H1 (cell line): ENCODE measurements around the gene RABIF. TPM values are rescaled to one million over a fixed set of nuclear protein-coding genes. Genes with fewer than 3 reads are reported as not detected.

ENCODE experiments used
- CTCF ChIA-PET: fragments of 300-600 bp; sonication (Branson Sonifier 250); formaldehyde crosslinking; loops from one replicate; lab custom pipeline; 2021; ENCODE audit not compliant: partially characterized antibody; lab: Charles Lee
- POLR2A ChIA-PET: fragments of 300-600 bp; sonication (Branson Sonifier 250); formaldehyde crosslinking; loops from one replicate; lab custom pipeline; 2021; ENCODE audit warnings: inconsistent platforms; ENCODE audit not compliant: partially characterized antibody; lab: Charles Lee
- DNase-seq, 2 experiments: peaks; one replicate each; pipeline versions ENCODE4 v3.0.0 to v3.0.0-alpha.2; 2010 to 2022; ENCODE audit warnings: low spot score in 2 of 2, low read depth in 1 of 2, mixed read lengths in 1 of 2
- FAIRE-seq: peaks from 2 replicates; lab custom pipeline; 2011; peaks lifted over from hg19 to GRCh38; lab: Jason Lieb, UNC
- H2AFZ ChIP-seq: 2 replicates; pipeline ENCODE4 v1.8.1; 2012; ENCODE audit warnings: low read length, inconsistent platforms
- H2AK5ac ChIP-seq: 2 replicates; pipeline ENCODE4 v1.6.1; 2013; ENCODE audit warnings: low read depth, low read length
- H2BK120ac ChIP-seq: replicated peaks from 2 replicates; pipeline ENCODE3; 2013; ENCODE audit warnings: low read depth, low read length, inconsistent platforms
- H2BK12ac ChIP-seq: 2 replicates; pipeline ENCODE4 v1.6.1; 2013; ENCODE audit warnings: low read depth, low read length
- H2BK15ac ChIP-seq: 2 replicates; pipeline ENCODE4 v1.6.1; 2013; ENCODE audit warnings: low read length
- H2BK20ac ChIP-seq: 2 replicates; pipeline ENCODE4 v1.6.1; 2013; ENCODE audit warnings: low read length
- H2BK5ac ChIP-seq: 2 replicates; pipeline ENCODE4 v1.6.1; 2013; ENCODE audit warnings: low read depth, low read length
- H3K14ac ChIP-seq: 2 replicates; pipeline ENCODE4 v1.6.1; 2013; ENCODE audit warnings: inconsistent platforms; ENCODE audit not compliant: insufficient read length
- H3K18ac ChIP-seq: 2 replicates; pipeline ENCODE4 v1.6.1; 2013; ENCODE audit warnings: low read length; ENCODE audit errors: extremely low read depth
- H3K23ac ChIP-seq: 2 replicates; pipeline ENCODE4 v1.6.1; 2013; ENCODE audit warnings: inconsistent platforms; ENCODE audit not compliant: insufficient read length
- H3K23me2 ChIP-seq: 2 replicates; pipeline ENCODE4 v1.6.1; 2013; ENCODE audit warnings: low read depth, low read length
- H3K27ac ChIP-seq: 2 replicates; pipeline ENCODE4 v1.6.1; 2011; ENCODE audit warnings: low read depth, low read length, inconsistent platforms
- H3K27me3 ChIP-seq, 4 experiments: replicated peaks in 1 of 4; 1 replicate in 1 of 4; 2 replicates in 3 of 4; pipeline versions ENCODE4 v1.6.1 to v1.8.1; 2011 to 2013; ENCODE audit warnings: low read length in 3 of 4, mild to moderate bottlenecking in 3 of 4, inconsistent platforms in 2 of 4, mixed read lengths in 2 of 4, moderate library complexity in 1 of 4; ENCODE audit not compliant: control insufficient read depth in 3 of 4, insufficient read depth in 3 of 4; ENCODE audit errors: extremely low read depth in 1 of 4
- H3K36me3 ChIP-seq, 4 experiments: 2 replicates each; pipeline versions ENCODE4 v1.6.1 to v1.8.1; 2011 to 2013; ENCODE audit warnings: mild to moderate bottlenecking in 4 of 4, low read length in 3 of 4, moderate library complexity in 2 of 4, control low read depth in 1 of 4, inconsistent platforms in 1 of 4; ENCODE audit not compliant: insufficient read depth in 4 of 4, control insufficient read depth in 2 of 4
- H3K4ac ChIP-seq: replicated peaks from 2 replicates; pipeline ENCODE3; 2013; ENCODE audit warnings: low read length, low read depth, mixed read lengths, inconsistent platforms; ENCODE audit not compliant: insufficient read length
- H3K4me1 ChIP-seq, 4 experiments: replicated peaks in 1 of 4; 1 replicate in 1 of 4; 2 replicates in 3 of 4; pipeline versions ENCODE4 v1.6.1 to v1.8.1; 2011 to 2013; ENCODE audit warnings: low read length in 3 of 4, inconsistent platforms in 2 of 4, mixed read lengths in 1 of 4; ENCODE audit not compliant: insufficient read depth in 4 of 4, control insufficient read depth in 3 of 4
- H3K4me2 ChIP-seq, 2 experiments: 2 replicates each; pipeline versions ENCODE4 v1.6.1 to v1.8.1; 2011 to 2013; ENCODE audit warnings: low read depth in 2 of 2, low read length in 2 of 2, control low read depth in 1 of 2, inconsistent platforms in 1 of 2, mild to moderate bottlenecking in 1 of 2; ENCODE audit not compliant: insufficient read depth in 1 of 2
- H3K4me3 ChIP-seq, 4 experiments: fragments of 200-600, 300-600 bp in 1 of 4; sonication (generic), shearing (Covaris generic), sonication (Bioruptor Twin) in 1 of 4; 2 replicates each; pipeline versions ENCODE4 v1.5.1 to v1.8.1; 2011 to 2016; ENCODE audit warnings: low read length in 4 of 4, low read depth in 3 of 4, control low read depth in 2 of 4, inconsistent platforms in 2 of 4, mild to moderate bottlenecking in 2 of 4, mixed read lengths in 1 of 4, moderate library complexity in 1 of 4; ENCODE audit not compliant: insufficient read depth in 2 of 4; ENCODE audit errors: extremely low read depth in 1 of 4
- H3K56ac ChIP-seq: replicated peaks from 2 replicates; pipeline ENCODE3; 2013; ENCODE audit warnings: low read depth, mild to moderate bottlenecking, mixed read lengths, low read length, inconsistent platforms; ENCODE audit not compliant: insufficient read length
- H3K79me1 ChIP-seq: 2 replicates; pipeline ENCODE4 v1.6.1; 2013; ENCODE audit warnings: low read depth, low read length, control low read depth
- H3K79me2 ChIP-seq, 2 experiments: 2 replicates each; pipeline versions ENCODE4 v1.6.1 to v1.8.1; 2012 to 2013; ENCODE audit warnings: low read length in 2 of 2, mild to moderate bottlenecking in 2 of 2, inconsistent platforms in 1 of 2; ENCODE audit not compliant: insufficient read depth in 2 of 2, control insufficient read depth in 1 of 2
- H3K9ac ChIP-seq, 4 experiments: replicated peaks in 1 of 4; 1 replicate in 1 of 4; 2 replicates in 3 of 4; pipeline versions ENCODE4 v1.6.1 to v1.8.1; 2011 to 2013; ENCODE audit warnings: low read depth in 3 of 4, low read length in 3 of 4, control low read depth in 2 of 4, mild to moderate bottlenecking in 2 of 4, moderate library complexity in 2 of 4, inconsistent platforms in 1 of 4; ENCODE audit errors: extremely low read depth in 1 of 4
- H3K9me3 ChIP-seq, 2 experiments: 2 replicates each; pipeline versions ENCODE4 v1.6.1 to v1.8.1; 2012 to 2013; ENCODE audit warnings: mild to moderate bottlenecking in 2 of 2, moderate library complexity in 2 of 2, control low read depth in 1 of 2, inconsistent platforms in 1 of 2, low read depth in 1 of 2, low read length in 1 of 2, mixed read lengths in 1 of 2; ENCODE audit not compliant: insufficient read depth in 2 of 2
- H4K20me1 ChIP-seq, 2 experiments: replicated peaks in 1 of 2; 2 replicates each; pipeline versions ENCODE3 to v1.8.1; 2011 to 2013; ENCODE audit warnings: inconsistent platforms in 2 of 2, low read length in 2 of 2, mild to moderate bottlenecking in 1 of 2; ENCODE audit not compliant: insufficient read depth in 2 of 2, control insufficient read depth in 1 of 2
- H4K5ac ChIP-seq: 2 replicates; pipeline ENCODE4 v1.6.1; 2013; ENCODE audit warnings: low read length, low read depth, mixed read lengths, inconsistent platforms; ENCODE audit not compliant: insufficient read length
- H4K8ac ChIP-seq: 2 replicates; pipeline ENCODE4 v1.8.0; 2013; ENCODE audit warnings: mild to moderate bottlenecking, moderate library complexity, low read length, inconsistent platforms; ENCODE audit not compliant: insufficient read depth; ENCODE audit errors: extremely low read depth
- H4K91ac ChIP-seq: replicated peaks from 2 replicates; pipeline ENCODE3; 2013; ENCODE audit warnings: low read length, mixed read lengths, inconsistent platforms; ENCODE audit not compliant: insufficient read length
- BRCA1 ChIP-seq: IDR thresholded peaks from 2 replicates; pipeline ENCODE4 v1.6.1; 2012; ENCODE audit warnings: low read depth, low read length, improper control_type of control experiment
- CTBP2 ChIP-seq: IDR thresholded peaks from 2 replicates; pipeline ENCODE4 v1.7.0; 2011; ENCODE audit warnings: borderline replicate concordance, mild to moderate bottlenecking, moderate library complexity, mixed read lengths, low read length; ENCODE audit not compliant: insufficient read depth, insufficient read length
- EGR1 ChIP-seq: IDR thresholded peaks from 2 replicates; pipeline ENCODE4 v1.6.1; 2011; ENCODE audit warnings: low read depth, low read length, borderline replicate concordance
- HDAC6 ChIP-seq: IDR thresholded peaks from one replicate; pipeline ENCODE4 v1.7.1; 2012; ENCODE audit warnings: low read depth, mild to moderate bottlenecking, inconsistent platforms, low read length, moderate library complexity
- KDM4A ChIP-seq: IDR thresholded peaks from one replicate; pipeline ENCODE4 v1.7.1; 2012; ENCODE audit warnings: low read depth, mild to moderate bottlenecking, moderate library complexity, low read length, inconsistent platforms; ENCODE audit not compliant: severe bottlenecking
- RBBP5 ChIP-seq: IDR thresholded peaks from 2 replicates; pipeline ENCODE4 v1.7.1; 2012; ENCODE audit warnings: low read depth, mild to moderate bottlenecking, inconsistent platforms, low read length, moderate library complexity, borderline replicate concordance
- SP1 ChIP-seq: IDR thresholded peaks from 2 replicates; pipeline ENCODE4 v1.6.1; 2011; ENCODE audit warnings: low read depth, low read length
- SRF ChIP-seq: IDR thresholded peaks from 2 replicates; pipeline ENCODE4 v1.6.1; 2011; ENCODE audit warnings: mild to moderate bottlenecking, low read depth, low read length, moderate library complexity
- SUZ12 ChIP-seq: fragments of 200-600 bp; sonication (generic); IDR thresholded peaks from 2 replicates; pipeline ENCODE4 v1.6.1; 2012; ENCODE audit warnings: mild to moderate bottlenecking, inconsistent platforms, low read length, moderate library complexity, mixed read lengths
- TEAD4 ChIP-seq: IDR thresholded peaks from 2 replicates; pipeline ENCODE4 v1.6.1; 2012; ENCODE audit warnings: low read depth, low read length, inconsistent platforms, mixed read lengths
- WGBS, 2 experiments: shearing (Covaris generic) in 1 of 2; methylation state at CpG; one replicate each; pipeline versions ENCODE4 v1.1.6 to v1.1.7; 2013 to 2015; ENCODE audit warnings: low lambda C conversion rate in 2 of 2, mixed read lengths in 2 of 2, inconsistent platforms in 1 of 2, low coverage in 1 of 2, missing lambda C conversion rate in 1 of 2; ENCODE audit not compliant: insufficient replicate concordance in 2 of 2, insufficient coverage in 1 of 2, insufficient read length in 1 of 2; ENCODE audit errors: extremely low coverage in 1 of 2, missing lambda C conversion rate in 1 of 2; 5-methylcytosine and 5-hydroxymethylcytosine counted together
- polyA plus RNA-seq, 7 experiments: library from polyadenylated mRNA; depleted of rRNA in 3 of 7; stranded (reverse) in 5 of 7; unstranded in 2 of 7; fragments of >200 nt in 5 of 7; fragments of 200-250 nt in 2 of 7; gene quantifications; 1 replicate in 5 of 7; 2 replicates in 1 of 7; 4 replicates in 1 of 7; pipeline versions ENCODE4 v1.2.1 to v1.2.3, GENCODE V29; 2011 to 2013; ENCODE audit warnings: missing spikeins in 2 of 7, mixed read lengths in 2 of 7
- total RNA-seq: library from RNA; stranded (reverse); fragmentation: NEBNext Ultra II Directional; extraction: Animal tissue kit (Norgen Biotek cat#: 25700); gene quantifications from 2 replicates; pipeline ENCODE4 v1.2.1, GENCODE V29; 2021
- TF ChIP-seq, protein P1 (sequence below): IDR thresholded peaks from 2 replicates; pipeline ENCODE4 v1.6.1; 2012; ENCODE audit warnings: low read length, inconsistent platforms
- TF ChIP-seq, protein P2 (sequence below): IDR thresholded peaks from 2 replicates; pipeline ENCODE4 v1.6.1; 2012; ENCODE audit warnings: inconsistent platforms

Gene RABIF
- total and polyA plus RNA-seq, 2 of the 8 experiments (the other 6 are each of a cell fraction or from before 2014, with no cell fraction given) = 5.6 to 6.9 TPM

DNA sequence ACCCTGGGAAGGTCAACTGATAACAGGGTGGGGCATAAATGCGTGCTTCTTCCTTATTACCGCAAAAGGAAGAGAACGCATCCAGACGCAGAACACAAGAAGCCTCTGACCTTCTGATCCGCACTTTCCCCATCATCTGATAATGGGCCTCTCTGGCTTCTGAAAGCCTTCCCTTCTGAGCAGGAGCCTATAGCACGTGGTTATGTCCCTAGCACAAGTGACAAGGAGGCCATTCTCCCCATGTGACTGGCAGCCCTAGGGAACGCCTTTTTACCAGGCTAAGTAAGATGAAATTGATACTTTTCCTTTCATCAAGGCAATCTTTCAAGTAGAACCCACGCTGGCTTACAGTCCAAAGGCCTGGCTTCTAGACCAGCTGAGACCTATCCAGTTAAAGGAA lies 34.2 kb downstream of the RABIF start:
- no peak overlapping the region for H2BK120ac ChIP-seq

More for the DNA sequence above, 34.2 kb downstream of the RABIF start:
- peaks cover 21 to 47% (median 41%) of the 10 kb centered on the region in 4 experiments for H3K36me3 ChIP-seq
- FAIRE-seq (no peak), DNase-seq (no peak)
- no peaks in the 10 kb centered on the region for H3K9me3 ChIP-seq
- no peak overlapping the region for H3K4me3 ChIP-seq
- H3K23me2 ChIP-seq = no peaks in the 10 kb centered on the region
- H3K27ac ChIP-seq = no peak overlapping the region
- H2AK5ac ChIP-seq = no peak overlapping the region
- H3K56ac ChIP-seq = no peak overlapping the region
- ChIA-PET POLR2A (interaction anchor here (9.2 kb wide), 1 partner anchor 43 kb away, joined by 81 read pairs; the partner anchor contains the start of genes KDM5B and PCAT6), CTCF (interaction anchor here (0.5 to 4.7 kb wide), 4 partner anchors 13 to 151 kb away, joined by 3 to 41 read pairs (median 19); partner anchors contain the start of gene PCAT6)
- no peak overlapping the region for H3K4me2 ChIP-seq
- no peak overlapping the region for H2BK15ac ChIP-seq
- H4K20me1 ChIP-seq = peaks cover 1 to 11% of the 10 kb centered on the region in 2 experiments
- no peaks in the 10 kb centered on the region for H3K27me3 ChIP-seq
- no peak overlapping the region for H2BK12ac ChIP-seq
- H3K9ac ChIP-seq = no peak overlapping the region
- no peak for TF ChIP-seq CTBP2
- no peak for TF ChIP-seq SUZ12
- no peak for TF ChIP-seq TEAD4
- TF ChIP-seq, protein P1, sequence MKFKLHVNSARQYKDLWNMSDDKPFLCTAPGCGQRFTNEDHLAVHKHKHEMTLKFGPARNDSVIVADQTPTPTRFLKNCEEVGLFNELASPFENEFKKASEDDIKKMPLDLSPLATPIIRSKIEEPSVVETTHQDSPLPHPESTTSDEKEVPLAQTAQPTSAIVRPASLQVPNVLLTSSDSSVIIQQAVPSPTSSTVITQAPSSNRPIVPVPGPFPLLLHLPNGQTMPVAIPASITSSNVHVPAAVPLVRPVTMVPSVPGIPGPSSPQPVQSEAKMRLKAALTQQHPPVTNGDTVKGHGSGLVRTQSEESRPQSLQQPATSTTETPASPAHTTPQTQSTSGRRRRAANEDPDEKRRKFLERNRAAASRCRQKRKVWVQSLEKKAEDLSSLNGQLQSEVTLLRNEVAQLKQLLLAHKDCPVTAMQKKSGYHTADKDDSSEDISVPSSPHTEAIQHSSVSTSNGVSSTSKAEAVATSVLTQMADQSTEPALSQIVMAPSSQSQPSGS = no peak
- no peak for TF ChIP-seq BRCA1
- TF ChIP-seq SRF = no peak
- TF ChIP-seq SP1 = no peak
- TF ChIP-seq, protein P2, sequence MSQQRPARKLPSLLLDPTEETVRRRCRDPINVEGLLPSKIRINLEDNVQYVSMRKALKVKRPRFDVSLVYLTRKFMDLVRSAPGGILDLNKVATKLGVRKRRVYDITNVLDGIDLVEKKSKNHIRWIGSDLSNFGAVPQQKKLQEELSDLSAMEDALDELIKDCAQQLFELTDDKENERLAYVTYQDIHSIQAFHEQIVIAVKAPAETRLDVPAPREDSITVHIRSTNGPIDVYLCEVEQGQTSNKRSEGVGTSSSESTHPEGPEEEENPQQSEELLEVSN = no peak
- no peak for TF ChIP-seq RBBP5
- TF ChIP-seq EGR1 = no peak
- TF ChIP-seq KDM4A = no peak
- no peak for TF ChIP-seq HDAC6
- no peak overlapping the region for H3K4ac ChIP-seq
- peaks cover under 1 to 20% of the 10 kb centered on the region in 2 experiments; a peak in 3 of 4 replicates for H3K79me2 ChIP-seq
- WGBS, 2 experiments = 89% methylated on average over 8 of the region's 8 CpGs; no CpG with 5 or more reads in 1 of the 2 experiments
- H3K4me1 ChIP-seq = peaks cover 0 to 2% (median 0%) of the 10 kb centered on the region in 4 experiments; a peak in 1 of 7 replicates
- H2AFZ ChIP-seq = no peak overlapping the region
- no peak overlapping the region for H2BK5ac ChIP-seq
- H3K79me1 ChIP-seq = peaks cover 16% of the 10 kb centered on the region
- H3K14ac ChIP-seq = no peak overlapping the region
- no peak overlapping the region for H3K23ac ChIP-seq
- H2BK20ac ChIP-seq = no peak overlapping the region
- H4K91ac ChIP-seq = no peak overlapping the region
- H3K18ac ChIP-seq = no peak overlapping the region
- no peak overlapping the region for H4K5ac ChIP-seq
- H4K8ac ChIP-seq = no peak overlapping the region
